Measurements from ENCODE around the gene ZFP3.
"Not testable (repeated sequence)": the region's sequence is repeated elsewhere in the genome, so short reads cannot be mapped to it uniquely, and the experiment has no call there.

ZFP3 gene

DNA sequence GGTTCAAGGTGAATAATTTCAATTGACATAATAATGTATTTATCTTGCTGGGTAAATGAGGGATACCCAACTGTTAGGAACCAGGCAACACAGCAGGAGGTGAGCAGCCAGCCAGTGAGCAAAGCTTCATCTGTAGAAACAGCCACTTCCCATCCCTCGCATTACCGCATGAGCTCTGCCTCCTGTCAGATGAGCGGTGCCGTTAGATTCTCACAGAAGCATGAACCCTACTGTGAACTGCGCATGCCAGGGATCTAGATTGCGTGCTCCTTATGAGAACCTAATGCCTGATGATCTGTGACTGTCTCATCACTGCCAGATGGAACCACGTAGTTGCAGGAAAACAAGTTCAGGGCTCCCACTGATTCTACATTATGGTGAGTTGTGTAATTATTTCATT, 46.6 kb downstream of the ZFP3 start:
- not testable (repeated sequence) for H3K4me1 ChIP-seq (ENCODE audit: control insufficient read depth, insufficient read depth, low read length); H3K36me3 ChIP-seq (ENCODE audit: control insufficient read depth, insufficient read depth, low read length); H3K4me3 ChIP-seq (ENCODE audit: insufficient read depth, low read depth, low read length); H3K9me3 ChIP-seq (ENCODE audit: control insufficient read depth, low read length); H3K27ac ChIP-seq (ENCODE audit: insufficient read depth, low read depth, low read length, poor library complexity, severe bottlenecking)
- 81 to 85% methylated on average over 7 of the region's 7 CpGs for WGBS, 2 experiments
- peaks cover 11% of the 10 kb centered on the region for H3K27me3 ChIP-seq (ENCODE audit: control insufficient read depth, insufficient read depth, low read length, poor library complexity, severe bottlenecking)

DNA sequence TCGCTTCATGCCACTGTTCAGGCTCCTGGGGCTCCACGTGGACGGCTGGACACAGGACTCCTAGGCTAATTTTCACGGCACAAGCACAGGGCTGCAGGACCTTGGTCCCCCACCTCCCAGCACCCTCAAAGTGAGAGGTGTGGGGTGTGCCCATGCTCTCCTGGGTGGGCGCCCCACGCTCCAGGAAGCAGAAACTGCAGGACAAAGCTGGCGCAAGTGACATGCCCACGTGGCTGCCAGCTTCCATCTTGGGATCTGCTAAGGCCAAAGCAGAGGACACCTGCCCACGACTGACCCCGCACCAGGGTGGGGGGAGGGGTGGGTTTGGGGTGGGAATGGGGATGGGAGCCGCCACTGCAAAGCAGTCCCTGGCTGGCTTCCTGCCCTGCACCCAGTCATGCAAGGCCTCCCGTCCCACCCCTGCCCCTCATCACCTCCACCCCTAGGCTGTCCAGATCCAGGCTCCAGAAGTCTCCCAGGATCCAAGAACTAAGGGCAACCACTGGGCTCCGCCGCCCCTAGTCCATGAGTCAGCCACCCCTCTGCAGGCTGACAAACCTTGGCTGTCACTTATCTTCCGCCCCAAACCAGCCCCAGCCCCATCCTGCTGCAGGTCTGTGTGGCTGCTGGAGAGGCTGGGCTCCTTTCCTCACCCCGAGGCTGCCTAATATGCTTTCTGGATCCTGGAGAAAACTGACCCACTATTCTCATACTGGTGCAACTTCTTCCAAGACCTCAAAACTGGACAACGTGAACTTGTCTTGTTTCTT, 48.6 kb downstream of the ZFP3 start:
- no peaks in the 10 kb centered on the region for H3K9me3 ChIP-seq (ENCODE audit: control insufficient read depth, low read length)
- peaks cover 10% of the 10 kb centered on the region for H3K27me3 ChIP-seq (ENCODE audit: control insufficient read depth, insufficient read depth, low read length, poor library complexity, severe bottlenecking)
- 82 to 83% methylated on average over 17 of the region's 17 CpGs for WGBS, 2 experiments
- no peaks in the 10 kb centered on the region for H3K36me3 ChIP-seq (ENCODE audit: control insufficient read depth, insufficient read depth, low read length)
- no peak overlapping the region for H3K4me3 ChIP-seq (ENCODE audit: insufficient read depth, low read depth, low read length)
- no peaks in the 10 kb centered on the region for H3K4me1 ChIP-seq (ENCODE audit: control insufficient read depth, insufficient read depth, low read length)
- no peak overlapping the region for H3K27ac ChIP-seq (ENCODE audit: insufficient read depth, low read depth, low read length, poor library complexity, severe bottlenecking)

DNA sequence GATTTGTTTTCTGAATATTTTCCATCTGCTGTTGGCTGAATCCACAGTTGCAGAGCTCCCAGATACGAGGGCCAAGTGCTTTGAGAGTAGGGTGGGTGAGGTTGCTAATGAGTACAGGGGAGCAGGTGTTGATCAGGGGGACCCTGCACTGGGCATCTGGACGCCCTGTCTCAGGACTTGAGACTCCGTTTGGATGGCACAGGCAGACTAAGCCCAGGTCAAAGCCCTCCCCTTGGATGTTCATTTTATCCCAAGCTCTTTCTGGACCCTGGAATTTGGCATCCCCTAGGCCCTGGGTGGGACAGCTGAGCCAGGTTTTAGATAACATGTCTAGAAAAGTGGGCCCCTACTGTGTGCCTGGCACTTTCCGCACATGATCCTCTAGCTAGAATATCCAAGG, 49.6 kb downstream of the ZFP3 start:
- Histone ChIP-seq H3K9me3 (ENCODE audit: control insufficient read depth, low read length) (no peaks in the 10 kb centered on the region), H3K4me3 (ENCODE audit: insufficient read depth, low read depth, low read length) (no peak overlapping the region), H3K27me3 (ENCODE audit: control insufficient read depth, insufficient read depth, low read length, poor library complexity, severe bottlenecking) (no peaks in the 10 kb centered on the region), H3K27ac (ENCODE audit: insufficient read depth, low read depth, low read length, poor library complexity, severe bottlenecking) (no peak overlapping the region), H3K4me1 (ENCODE audit: control insufficient read depth, insufficient read depth, low read length) (no peaks in the 10 kb centered on the region), H3K36me3 (ENCODE audit: control insufficient read depth, insufficient read depth, low read length) (no peaks in the 10 kb centered on the region)
- WGBS, 2 experiments, result 86 to 91% methylated on average over 4 of the region's 4 CpGs

DNA sequence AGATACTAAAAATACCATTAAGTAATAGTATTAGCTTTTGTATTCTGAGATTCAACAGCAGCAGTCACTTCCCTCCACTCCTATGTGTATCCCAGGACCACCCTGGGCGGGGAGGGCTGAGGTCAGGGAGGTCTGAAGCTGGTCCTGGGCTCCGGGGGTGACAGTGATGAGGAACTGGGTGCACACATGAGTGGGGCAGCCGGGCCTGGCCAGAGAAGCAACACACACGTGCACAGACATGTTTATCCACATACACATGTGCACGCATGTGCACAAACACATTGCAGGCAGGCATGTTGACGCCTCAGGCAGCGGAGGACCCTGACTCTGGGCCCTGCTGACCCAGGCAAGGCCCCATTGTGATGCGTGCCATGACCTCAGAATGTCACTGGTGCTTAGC, 50.1 kb downstream of the ZFP3 start:
- H3K4me1 ChIP-seq (ENCODE audit: control insufficient read depth, insufficient read depth, low read length); H3K27me3 ChIP-seq (ENCODE audit: control insufficient read depth, insufficient read depth, low read length, poor library complexity, severe bottlenecking); H3K36me3 ChIP-seq (ENCODE audit: control insufficient read depth, insufficient read depth, low read length); H3K9me3 ChIP-seq (ENCODE audit: control insufficient read depth, low read length); H3K4me3 ChIP-seq (ENCODE audit: insufficient read depth, low read depth, low read length); H3K27ac ChIP-seq (ENCODE audit: insufficient read depth, low read depth, low read length, poor library complexity, severe bottlenecking): not testable (repeated sequence)
- 88 to 91% methylated on average over 8 of the region's 8 CpGs for WGBS, 2 experiments

DNA sequence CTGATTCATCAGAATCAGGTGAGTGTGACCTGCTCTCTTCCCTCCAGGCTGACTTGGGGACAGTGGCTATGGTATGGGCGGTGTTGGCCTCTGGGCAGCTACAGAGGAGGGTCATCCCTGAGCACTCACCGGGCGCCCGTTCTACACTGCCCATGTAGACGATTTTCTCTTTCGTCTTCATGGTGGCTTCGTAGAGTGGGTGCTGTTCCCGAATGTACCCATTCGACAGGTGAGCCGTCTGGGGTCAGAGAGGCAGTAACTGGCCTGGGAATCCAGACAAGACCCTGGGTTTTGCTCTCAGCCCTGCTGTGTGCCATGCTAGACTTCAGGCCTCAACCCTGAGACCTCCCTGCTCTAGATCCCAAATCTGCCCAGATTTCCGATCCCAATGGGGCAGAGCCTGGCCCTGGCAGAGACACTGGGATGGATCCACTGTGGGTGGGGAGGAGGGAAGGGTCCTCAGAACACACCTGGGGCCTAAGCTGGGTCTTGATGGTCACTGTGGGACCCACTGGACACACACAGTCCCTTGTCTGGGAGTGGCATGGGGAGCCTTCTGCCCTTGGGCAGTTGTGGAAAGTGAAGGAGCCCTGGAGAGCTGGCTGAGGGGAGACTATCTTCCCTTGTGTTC, 50.8 kb downstream of the ZFP3 start:
- H3K9me3 ChIP-seq (ENCODE audit: control insufficient read depth, low read length), result no peaks in the 10 kb centered on the region
- no peak overlapping the region for H3K27ac ChIP-seq (ENCODE audit: insufficient read depth, low read depth, low read length, poor library complexity, severe bottlenecking)
- 94% methylated on average over 11 of the region's 11 CpGs for WGBS, 2 experiments

DNA sequence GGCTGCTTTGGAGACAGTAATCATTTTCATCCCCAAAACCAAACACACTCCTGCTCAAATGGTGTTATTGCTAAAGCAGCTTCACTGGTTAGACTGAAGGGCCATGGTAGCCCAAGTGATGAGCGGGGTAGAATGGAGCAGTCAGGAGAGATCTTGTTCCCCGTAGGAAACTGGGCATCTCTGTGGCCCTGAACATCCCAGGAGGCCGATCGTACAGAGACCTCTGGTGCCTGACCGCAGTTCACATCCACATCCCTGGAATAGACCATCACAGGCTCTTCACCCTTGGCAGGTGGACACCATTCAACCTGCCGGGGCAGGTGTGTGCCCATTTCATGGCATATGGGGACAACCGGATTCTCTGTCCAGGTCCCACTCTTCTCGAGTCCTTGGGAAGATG, 51.5 kb downstream of the ZFP3 start:
- not testable (repeated sequence) for H3K27ac ChIP-seq (ENCODE audit: insufficient read depth, low read depth, low read length, poor library complexity, severe bottlenecking); H3K27me3 ChIP-seq (ENCODE audit: control insufficient read depth, insufficient read depth, low read length, poor library complexity, severe bottlenecking); H3K4me3 ChIP-seq (ENCODE audit: insufficient read depth, low read depth, low read length); H3K36me3 ChIP-seq (ENCODE audit: control insufficient read depth, insufficient read depth, low read length); H3K9me3 ChIP-seq (ENCODE audit: control insufficient read depth, low read length); H3K4me1 ChIP-seq (ENCODE audit: control insufficient read depth, insufficient read depth, low read length)
- 92 to 96% methylated on average over 8 of the region's 8 CpGs for WGBS, 2 experiments

More for the DNA sequence above, 50.8 kb downstream of the ZFP3 start:
- H3K4me3 ChIP-seq (ENCODE audit: insufficient read depth, low read depth, low read length), result no peak overlapping the region
- H3K4me1 ChIP-seq (ENCODE audit: control insufficient read depth, insufficient read depth, low read length), result no peaks in the 10 kb centered on the region
- no peaks in the 10 kb centered on the region for H3K36me3 ChIP-seq (ENCODE audit: control insufficient read depth, insufficient read depth, low read length)
- no peaks in the 10 kb centered on the region for H3K27me3 ChIP-seq (ENCODE audit: control insufficient read depth, insufficient read depth, low read length, poor library complexity, severe bottlenecking)

DNA sequence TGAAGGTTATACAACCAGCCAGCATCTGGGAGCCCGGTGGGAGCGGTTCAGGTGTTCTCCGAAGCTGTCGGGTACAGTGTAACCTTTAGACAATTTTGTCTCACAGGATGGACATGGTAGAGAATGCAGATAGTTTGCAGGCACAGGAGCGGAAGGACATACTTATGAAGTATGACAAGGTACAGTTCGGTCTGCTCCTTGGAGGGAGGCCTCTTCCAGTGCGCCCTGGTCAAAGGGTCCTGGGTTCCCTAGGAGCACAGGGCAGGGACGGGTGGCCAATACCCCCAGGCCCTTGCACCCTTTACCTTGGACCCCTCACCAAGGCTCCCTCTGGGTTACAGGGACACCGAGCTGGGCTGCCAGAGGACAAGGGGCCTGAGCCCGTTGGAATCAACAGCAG, 52.0 kb downstream of the ZFP3 start:
- H3K4me3 ChIP-seq (ENCODE audit: insufficient read depth, low read depth, low read length); H3K4me1 ChIP-seq (ENCODE audit: control insufficient read depth, insufficient read depth, low read length); H3K27me3 ChIP-seq (ENCODE audit: control insufficient read depth, insufficient read depth, low read length, poor library complexity, severe bottlenecking); H3K27ac ChIP-seq (ENCODE audit: insufficient read depth, low read depth, low read length, poor library complexity, severe bottlenecking); H3K9me3 ChIP-seq (ENCODE audit: control insufficient read depth, low read length); H3K36me3 ChIP-seq (ENCODE audit: control insufficient read depth, insufficient read depth, low read length): not testable (repeated sequence)
- WGBS, 2 experiments, result 93% methylated on average over 10 of the region's 10 CpGs

DNA sequence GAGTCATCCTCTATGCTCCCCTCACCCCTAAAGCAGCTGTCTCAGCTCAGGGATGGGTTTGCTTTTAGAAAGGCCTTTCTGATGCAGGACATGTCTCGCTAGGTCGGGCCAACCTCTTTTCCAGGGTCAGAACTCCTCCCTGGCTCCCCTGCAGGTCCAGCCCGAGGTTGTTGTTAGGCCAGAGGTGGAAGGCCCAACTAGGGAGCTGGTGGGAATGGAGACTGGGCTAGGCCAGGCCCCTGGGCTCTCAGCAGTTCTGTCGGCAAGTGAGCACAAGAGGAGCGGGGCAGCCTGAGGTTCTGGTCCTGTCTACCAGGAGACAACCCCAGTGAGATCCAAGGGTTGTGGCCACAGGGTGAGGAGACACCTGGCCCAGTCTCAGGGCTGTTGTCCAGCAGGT, 52.4 kb downstream of the ZFP3 start:
- not testable (repeated sequence) for H3K27me3 ChIP-seq (ENCODE audit: control insufficient read depth, insufficient read depth, low read length, poor library complexity, severe bottlenecking); H3K27ac ChIP-seq (ENCODE audit: insufficient read depth, low read depth, low read length, poor library complexity, severe bottlenecking); H3K9me3 ChIP-seq (ENCODE audit: control insufficient read depth, low read length); H3K36me3 ChIP-seq (ENCODE audit: control insufficient read depth, insufficient read depth, low read length); H3K4me1 ChIP-seq (ENCODE audit: control insufficient read depth, insufficient read depth, low read length); H3K4me3 ChIP-seq (ENCODE audit: insufficient read depth, low read depth, low read length)
- WGBS, 2 experiments, result 86 to 87% methylated on average over 5 of the region's 5 CpGs

DNA sequence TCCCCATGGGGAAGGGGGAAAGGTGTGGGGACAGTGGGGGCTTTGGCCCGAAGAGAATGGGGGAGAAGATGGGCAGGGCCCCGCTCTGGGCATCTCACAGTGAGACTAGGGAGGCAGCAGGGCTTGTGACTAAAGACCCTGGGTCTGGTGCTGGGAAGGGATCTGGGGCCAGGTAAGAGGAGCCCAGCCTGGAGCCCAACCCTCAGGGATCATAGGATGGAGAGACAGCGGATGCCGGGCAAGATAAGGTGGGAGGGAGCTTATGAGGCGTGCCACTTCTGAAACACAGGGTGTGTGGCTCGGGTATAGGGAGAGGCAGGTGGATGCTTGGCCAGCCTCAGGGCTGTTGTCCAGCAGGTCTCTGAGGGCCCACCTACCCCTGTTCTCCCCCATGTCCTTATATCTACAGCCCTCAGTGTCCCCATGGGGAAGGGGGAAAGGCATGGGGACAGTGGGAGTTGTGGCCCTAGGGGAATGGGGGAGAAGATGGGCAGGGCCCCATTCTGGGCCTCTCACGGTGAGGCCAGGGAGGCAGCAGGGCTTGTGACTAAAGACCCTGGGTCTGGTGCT, 53.0 kb downstream of the ZFP3 start:
- Histone ChIP-seq H3K27me3 (ENCODE audit: control insufficient read depth, insufficient read depth, low read length, poor library complexity, severe bottlenecking) (no peaks in the 10 kb centered on the region), H3K4me3 (ENCODE audit: insufficient read depth, low read depth, low read length) (no peak overlapping the region), H3K36me3 (ENCODE audit: control insufficient read depth, insufficient read depth, low read length) (no peaks in the 10 kb centered on the region), H3K9me3 (ENCODE audit: control insufficient read depth, low read length) (no peaks in the 10 kb centered on the region), H3K4me1 (ENCODE audit: control insufficient read depth, insufficient read depth, low read length) (no peaks in the 10 kb centered on the region), H3K27ac (ENCODE audit: insufficient read depth, low read depth, low read length, poor library complexity, severe bottlenecking) (no peak overlapping the region)
- 94 to 95% methylated on average over 7 of the region's 7 CpGs for WGBS, 2 experiments

DNA sequence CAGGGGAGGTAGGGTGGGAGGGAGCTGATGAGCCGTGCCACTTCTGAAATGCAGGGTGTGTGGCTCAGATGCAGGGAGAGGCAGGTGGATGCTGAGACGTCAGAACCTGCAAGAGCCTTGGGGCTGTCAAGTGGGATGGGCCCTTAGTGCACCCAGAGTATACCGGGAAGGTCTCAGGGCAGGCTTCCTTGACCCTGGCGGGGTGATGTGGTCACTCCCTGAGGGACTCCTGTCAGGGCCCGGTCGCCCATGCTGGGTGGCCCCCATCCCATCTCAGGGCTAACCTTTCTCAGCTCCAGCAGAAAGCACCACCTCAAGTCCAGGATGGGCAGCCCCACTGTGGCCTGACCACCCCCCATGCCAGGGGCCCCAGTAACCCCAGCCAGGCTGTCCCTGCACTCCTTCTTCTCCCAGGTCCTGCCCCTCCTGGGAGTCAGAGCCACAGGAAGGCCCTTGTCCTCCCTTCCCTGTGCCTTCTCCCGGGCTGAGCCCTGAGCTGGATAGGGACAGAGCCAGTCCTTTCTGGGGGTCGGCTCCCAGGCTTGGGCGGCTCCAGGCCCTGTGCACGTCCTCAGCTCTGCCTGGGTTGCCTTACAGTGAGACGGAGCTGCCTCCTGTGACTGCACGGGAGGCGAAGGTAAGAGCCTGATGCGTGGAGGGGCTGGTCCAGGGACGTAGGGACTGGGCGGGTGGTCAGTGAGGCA, 53.7 kb downstream of the ZFP3 start:
- not testable (repeated sequence) for H3K36me3 ChIP-seq (ENCODE audit: control insufficient read depth, insufficient read depth, low read length); H3K4me1 ChIP-seq (ENCODE audit: control insufficient read depth, insufficient read depth, low read length); H3K4me3 ChIP-seq (ENCODE audit: insufficient read depth, low read depth, low read length); H3K27ac ChIP-seq (ENCODE audit: insufficient read depth, low read depth, low read length, poor library complexity, severe bottlenecking); H3K27me3 ChIP-seq (ENCODE audit: control insufficient read depth, insufficient read depth, low read length, poor library complexity, severe bottlenecking); H3K9me3 ChIP-seq (ENCODE audit: control insufficient read depth, low read length)
- WGBS, 2 experiments, result 90% methylated on average over 16 of the region's 16 CpGs

Measured in ectodermal cell (in vitro differentiated cells).